GM04504 (cell line): ENCODE results near the gene TMEM107.

Source experiments
- DNase-seq: peaks from one replicate; pipeline ENCODE4 v3.0.0-alpha.2; 2012; ENCODE audit warnings: low read depth

The TMEM107 gene

DNA sequence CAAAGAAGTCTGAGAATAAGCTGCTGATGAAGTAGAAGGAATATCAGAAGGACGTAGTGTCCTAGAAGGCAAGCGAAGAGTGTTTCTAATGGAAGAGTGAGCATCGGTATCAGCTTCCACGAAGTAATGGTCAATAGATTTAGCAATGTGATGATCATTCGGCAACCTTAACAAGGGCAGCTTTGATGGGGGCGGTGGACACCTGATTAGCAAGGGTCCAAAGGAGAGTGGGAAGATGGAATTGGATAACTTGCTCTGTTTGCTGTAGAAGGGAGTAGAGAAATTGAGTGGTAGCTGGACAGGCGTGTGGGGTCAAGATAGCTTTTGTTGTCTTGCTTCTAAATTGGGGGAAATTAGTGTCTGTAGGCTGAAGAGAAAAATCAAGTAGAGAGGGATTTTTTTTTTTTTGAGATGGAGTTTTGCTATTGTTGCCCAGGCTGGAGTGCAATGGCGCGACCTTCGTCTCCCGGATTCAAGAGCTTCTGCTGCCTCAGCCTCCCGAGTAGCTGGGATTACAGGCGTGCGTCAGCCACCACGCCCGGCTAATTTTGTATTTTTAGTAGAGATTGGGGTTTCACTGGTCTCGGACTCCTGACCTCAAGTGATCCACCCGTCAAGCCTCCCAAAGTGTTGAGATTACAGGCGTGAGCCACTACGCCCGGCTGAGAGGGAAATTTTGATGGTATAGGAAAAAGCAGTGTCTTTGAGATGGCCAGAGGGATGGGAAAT, 38.4 kb downstream of the TMEM107 start:
- no peak for DNase-seq

GRCh38 chr17:8133941-8134340, 42.2 kb downstream of the TMEM107 start:
- DNase-seq = no peak

GRCh38 chr17:8133399-8133798, 42.8 kb downstream of the TMEM107 start:
- no peak for DNase-seq

- no peak for DNase-seq
These were observed 44.2 kb downstream of the TMEM107 start for GRCh38 chr17:8131844-8132441.

GRCh38 chr17:8128125-8128784, 47.9 kb downstream of the TMEM107 start:
- no peak for DNase-seq

- no peak for DNase-seq
These were observed 49.6 kb downstream of the TMEM107 start for GRCh38 chr17:8126491-8127066.

DNA sequence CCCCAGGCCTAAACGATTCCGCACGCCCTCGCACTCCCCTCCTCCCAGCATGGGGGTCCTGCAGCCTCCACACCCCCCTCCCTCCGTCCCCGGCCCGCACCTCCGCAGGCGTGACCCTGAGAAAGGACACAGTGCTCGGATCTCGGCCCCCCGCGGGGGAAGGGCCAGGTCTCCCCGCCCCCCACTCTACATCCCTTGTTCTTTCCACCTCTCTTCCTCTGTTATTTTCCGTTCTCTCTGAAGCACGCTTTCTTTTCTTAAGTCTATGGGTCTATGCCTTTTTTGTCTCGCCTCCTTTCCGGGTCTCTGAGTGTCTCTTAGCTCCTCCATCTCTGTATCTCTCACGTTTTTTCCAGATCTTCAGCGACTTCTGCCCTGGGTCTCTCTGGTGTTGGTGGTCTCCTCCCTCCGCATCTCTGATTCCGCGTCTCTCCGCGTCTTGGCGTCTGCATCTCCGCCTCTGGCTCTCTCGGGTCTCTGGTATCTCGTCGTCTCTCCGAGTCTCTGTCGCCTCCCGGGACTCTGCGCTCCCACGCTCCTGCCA, 50.2 kb downstream of the TMEM107 start:
- DNase-seq = no peak

GRCh38 chr17:8125154-8125946, 50.8 kb downstream of the TMEM107 start:
- no peak for DNase-seq

DNA sequence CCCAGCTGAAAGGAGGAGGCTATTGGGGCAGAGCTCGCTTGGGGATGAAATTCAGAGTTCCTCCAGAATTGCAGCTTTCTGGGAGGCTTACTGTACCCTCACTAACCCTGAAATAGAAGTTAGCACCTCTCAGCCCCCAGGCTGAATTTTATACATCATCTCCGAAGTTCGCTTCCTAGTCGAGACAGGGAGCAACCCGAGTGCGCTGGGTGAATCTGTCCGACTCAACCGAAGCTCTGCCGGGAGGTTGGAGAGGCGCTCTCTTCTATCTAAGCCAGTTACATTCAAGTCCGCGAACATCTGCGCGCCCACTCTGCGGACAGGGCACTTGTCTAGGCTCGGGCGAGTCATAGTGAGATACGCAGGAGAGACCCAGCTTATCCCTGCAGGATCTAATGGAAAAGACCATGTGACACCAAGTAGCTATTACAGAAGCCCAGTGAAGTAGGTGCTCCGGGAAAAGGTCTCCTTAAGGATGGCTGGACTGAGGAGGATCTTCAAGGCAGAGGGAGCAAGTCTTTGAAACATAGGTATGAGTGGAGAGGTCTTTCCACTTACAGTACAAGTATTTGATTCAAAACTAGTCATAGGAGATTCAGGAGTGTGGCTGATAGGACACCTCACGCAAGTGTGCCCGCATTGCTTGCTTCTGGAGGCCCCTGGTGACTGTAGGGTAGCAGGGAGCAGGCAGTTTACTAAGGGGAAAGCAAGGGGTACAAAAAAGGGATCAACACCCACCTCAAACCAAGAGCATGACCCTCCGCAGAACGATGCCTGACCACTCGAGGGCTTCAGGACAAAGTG, 51.6 kb downstream of the TMEM107 start:
- no peak for DNase-seq

DNA sequence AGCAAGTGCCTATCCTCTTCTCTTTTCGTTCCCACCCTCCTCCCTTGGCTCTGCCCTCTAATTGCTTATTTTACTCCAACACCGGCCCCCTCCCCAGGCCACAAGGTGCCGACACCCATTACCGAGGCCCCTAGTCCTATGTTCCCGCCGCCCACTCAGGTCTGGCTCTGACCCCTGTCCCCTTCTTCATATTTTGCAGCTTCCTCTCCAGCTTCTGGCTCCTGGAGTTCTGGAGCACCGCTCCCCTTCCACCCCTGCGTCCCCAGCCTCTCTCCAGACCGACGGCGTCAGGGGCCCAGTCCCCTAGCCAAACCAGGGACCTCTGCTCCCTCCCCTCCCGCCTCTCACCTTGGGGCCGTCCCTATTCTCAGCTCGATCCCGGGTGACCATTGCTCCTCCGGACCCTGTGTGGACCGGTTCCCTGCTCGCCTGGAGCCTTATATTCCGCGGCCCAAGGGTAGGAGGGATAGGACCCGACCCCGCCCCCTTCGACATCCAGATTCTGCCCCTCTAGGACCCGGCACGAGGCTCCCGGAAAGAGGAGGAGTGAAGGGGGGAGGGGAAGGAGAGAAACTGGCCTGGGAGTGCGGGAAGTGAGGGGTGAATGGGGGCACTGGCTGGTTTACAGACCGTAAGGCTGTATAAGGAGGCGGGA, 52.4 kb downstream of the TMEM107 start, which contains the start of gene HES7:
HES7 (minus strand) TSS at position 412 of the 655 bp plus-strand sequence; CDS start at position 390, 22 bp downstream.
- DNase-seq = no peak

- no peak for DNase-seq
These were observed 53.1 kb downstream of the TMEM107 start for GRCh38 chr17:8122924-8123694.
